Placental pericyte (primary cell): ENCODE measurements around the gene TMEM131L. TPM values are rescaled to one million over a fixed set of nuclear protein-coding genes. Genes with fewer than 3 reads are reported as not detected.

Experiments
- total RNA-seq: library from RNA; depleted of rRNA; stranded (reverse); fragments of >200 nt; gene quantifications from 2 replicates; pipeline ENCODE4 v1.2.3, GENCODE V29; 2012

TMEM131L gene, protein sequence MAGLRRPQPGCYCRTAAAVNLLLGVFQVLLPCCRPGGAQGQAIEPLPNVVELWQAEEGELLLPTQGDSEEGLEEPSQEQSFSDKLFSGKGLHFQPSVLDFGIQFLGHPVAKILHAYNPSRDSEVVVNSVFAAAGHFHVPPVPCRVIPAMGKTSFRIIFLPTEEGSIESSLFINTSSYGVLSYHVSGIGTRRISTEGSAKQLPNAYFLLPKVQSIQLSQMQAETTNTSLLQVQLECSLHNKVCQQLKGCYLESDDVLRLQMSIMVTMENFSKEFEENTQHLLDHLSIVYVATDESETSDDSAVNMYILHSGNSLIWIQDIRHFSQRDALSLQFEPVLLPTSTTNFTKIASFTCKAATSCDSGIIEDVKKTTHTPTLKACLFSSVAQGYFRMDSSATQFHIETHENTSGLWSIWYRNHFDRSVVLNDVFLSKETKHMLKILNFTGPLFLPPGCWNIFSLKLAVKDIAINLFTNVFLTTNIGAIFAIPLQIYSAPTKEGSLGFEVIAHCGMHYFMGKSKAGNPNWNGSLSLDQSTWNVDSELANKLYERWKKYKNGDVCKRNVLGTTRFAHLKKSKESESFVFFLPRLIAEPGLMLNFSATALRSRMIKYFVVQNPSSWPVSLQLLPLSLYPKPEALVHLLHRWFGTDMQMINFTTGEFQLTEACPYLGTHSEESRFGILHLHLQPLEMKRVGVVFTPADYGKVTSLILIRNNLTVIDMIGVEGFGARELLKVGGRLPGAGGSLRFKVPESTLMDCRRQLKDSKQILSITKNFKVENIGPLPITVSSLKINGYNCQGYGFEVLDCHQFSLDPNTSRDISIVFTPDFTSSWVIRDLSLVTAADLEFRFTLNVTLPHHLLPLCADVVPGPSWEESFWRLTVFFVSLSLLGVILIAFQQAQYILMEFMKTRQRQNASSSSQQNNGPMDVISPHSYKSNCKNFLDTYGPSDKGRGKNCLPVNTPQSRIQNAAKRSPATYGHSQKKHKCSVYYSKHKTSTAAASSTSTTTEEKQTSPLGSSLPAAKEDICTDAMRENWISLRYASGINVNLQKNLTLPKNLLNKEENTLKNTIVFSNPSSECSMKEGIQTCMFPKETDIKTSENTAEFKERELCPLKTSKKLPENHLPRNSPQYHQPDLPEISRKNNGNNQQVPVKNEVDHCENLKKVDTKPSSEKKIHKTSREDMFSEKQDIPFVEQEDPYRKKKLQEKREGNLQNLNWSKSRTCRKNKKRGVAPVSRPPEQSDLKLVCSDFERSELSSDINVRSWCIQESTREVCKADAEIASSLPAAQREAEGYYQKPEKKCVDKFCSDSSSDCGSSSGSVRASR (N-terminal part only)
- total RNA-seq = 4.4 and 12.7 TPM in 2 replicates

DNA sequence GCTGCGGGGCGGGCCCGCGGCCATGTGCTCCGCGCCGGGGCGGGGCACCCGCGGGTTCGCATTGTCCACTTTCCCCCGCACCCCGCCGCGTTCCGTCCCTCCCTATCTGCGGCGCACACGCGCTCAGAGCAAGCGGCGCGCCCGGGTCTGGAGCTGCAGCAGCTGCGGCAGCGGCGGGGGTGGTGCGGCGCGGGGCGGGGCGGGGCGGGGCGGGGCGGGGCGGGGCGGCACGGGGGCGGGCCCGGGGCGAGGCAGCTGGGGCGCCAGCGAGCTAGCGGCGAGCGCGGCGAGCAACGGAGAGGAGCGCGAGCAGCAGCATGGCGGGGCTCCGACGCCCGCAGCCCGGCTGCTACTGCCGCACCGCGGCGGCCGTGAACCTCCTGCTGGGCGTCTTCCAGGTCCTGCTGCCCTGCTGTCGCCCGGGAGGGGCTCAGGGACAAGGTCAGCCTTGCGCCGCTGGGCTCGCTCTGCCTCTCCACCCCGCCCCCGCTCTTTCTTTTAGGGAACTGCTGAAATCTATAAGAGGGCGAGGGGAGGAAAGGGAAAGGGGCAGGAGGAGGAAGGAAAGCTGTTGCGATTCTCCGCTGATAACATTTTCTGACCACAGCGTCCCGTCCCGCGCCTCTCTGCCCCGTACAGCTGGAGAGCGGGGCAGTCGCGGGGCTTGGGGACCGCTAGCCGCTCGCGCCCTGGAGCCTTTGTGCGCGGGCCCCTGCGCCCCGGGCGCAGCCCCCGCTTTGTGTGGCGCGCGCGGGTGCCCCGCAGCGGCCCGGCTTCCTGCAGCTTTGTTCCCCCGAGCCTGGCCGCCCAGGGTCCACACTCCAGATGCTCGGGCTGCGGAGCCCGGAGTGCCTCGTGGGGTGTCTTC, at the start of gene TMEM131L:
TSS of gene TMEM131L (plus strand) at position 280 of the 868 bp plus-strand sequence. CDS start at position 318, 38 bp downstream.

DNA sequence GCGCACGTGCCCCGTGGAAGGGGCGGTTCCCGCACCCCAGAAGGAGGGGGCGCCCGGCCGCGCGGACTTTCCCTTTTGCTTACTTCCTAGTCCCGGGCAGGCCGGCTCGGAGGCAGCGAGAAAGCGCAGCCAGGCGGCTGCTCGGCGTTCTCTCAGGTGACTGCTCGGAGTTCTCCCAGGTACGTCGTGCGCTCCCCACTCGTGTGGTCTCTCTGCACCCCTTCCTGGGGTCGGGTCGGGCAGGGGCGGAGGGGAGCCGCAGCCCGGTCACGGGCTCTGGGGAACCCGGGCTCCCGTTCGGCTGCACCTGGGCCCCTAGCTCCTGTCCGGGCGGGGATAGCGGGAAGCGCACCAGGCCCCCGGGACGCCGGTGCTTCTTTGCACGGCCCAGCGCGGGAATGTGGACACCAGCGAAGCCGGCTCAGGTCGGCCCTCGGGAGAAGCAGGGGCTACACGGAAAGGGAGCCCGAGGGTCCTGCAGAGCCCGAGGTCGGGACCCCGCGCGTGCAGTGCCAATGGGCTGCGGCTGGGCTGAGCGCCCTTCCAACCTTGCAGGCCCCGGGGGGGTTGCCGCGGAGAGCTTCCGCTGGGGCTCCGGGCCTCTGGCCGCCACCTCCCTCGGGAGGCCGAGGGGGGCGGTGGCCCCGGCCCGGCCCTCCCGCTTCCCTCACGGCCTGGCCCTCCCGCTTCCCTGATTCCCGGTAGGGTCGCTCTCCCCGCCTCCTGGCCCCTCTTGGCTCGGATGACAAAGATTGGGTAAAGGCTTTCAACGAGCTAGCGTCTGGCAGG, 218.2 kb downstream of the TMEM131L start, which contains the start of gene TLR2:
TSS of gene TLR2 (plus strand) at position 99 of the 789 bp plus-strand sequence. CDS start 18,628 bp downstream, outside the sequence.

Other genes starting within 250 kb of the TMEM131L start
- 2.0 and 5.7 TPM in 2 replicates for gene MND1, start 121.7 kb upstream of the TMEM131L start, total RNA-seq
- gene TLR2, start 217.9 kb downstream of the TMEM131L start, total RNA-seq = 0.22 and 0.29 TPM in 2 replicates